Spinal cord (tissue), 10 donors: Measurements from ENCODE around the gene VMP1. TPM values are rescaled to one million over a fixed set of nuclear protein-coding genes. Genes with fewer than 3 reads are reported as not detected.
"Not testable (repeated sequence)": the region's sequence is repeated elsewhere in the genome, so short reads cannot be mapped to it uniquely, and the experiment has no call there.

Experiments
- DNase-seq, 6 donors: peaks; one replicate each; pipeline versions ENCODE4 v3.0.0 to v3.0.0-alpha.2; 2013 to 2015; ENCODE audit warnings: low spot score in 6 of 6, low read depth in 4 of 6
- H3K27ac ChIP-seq: one replicate; pipeline ENCODE4 v1.5.1; 2013; ENCODE audit warnings: low read depth, low read length, control low read depth
- H3K27me3 ChIP-seq: one replicate; pipeline ENCODE4 v1.6.1; 2013; ENCODE audit warnings: low read length; ENCODE audit not compliant: control insufficient read depth, insufficient read depth
- H3K36me3 ChIP-seq: one replicate; pipeline ENCODE4 v1.6.1; 2013; ENCODE audit warnings: low read length; ENCODE audit not compliant: control insufficient read depth, insufficient read depth
- H3K4me1 ChIP-seq: one replicate; pipeline ENCODE4 v1.6.1; 2013; ENCODE audit warnings: low read length; ENCODE audit not compliant: control insufficient read depth, insufficient read depth
- H3K4me3 ChIP-seq: one replicate; pipeline ENCODE4 v1.5.1; 2013; ENCODE audit warnings: low read depth, low read length, control low read depth
- H3K9me3 ChIP-seq: one replicate; pipeline ENCODE4 v1.6.1; 2013; ENCODE audit warnings: low read length; ENCODE audit not compliant: control insufficient read depth, insufficient read depth
- WGBS: methylation state at CpG from one replicate; pipeline ENCODE4 v1.1.5; 2013; ENCODE audit warnings: missing lambda C conversion rate; ENCODE audit not compliant: insufficient coverage; 5-methylcytosine and 5-hydroxymethylcytosine counted together
- polyA plus RNA-seq, 2 donors: library from polyadenylated mRNA; unstranded; fragments of 120-200 nt; gene quantifications; one replicate each; pipeline ENCODE4 v1.2.1, GENCODE V29; 2013; ENCODE audit not compliant: insufficient read length in 2 of 2
- total RNA-seq, 2 donors: library from RNA; depleted of rRNA in 1 of 2; stranded (reverse); fragments of 120-200 nt in 1 of 2; fragments of >200 nt in 1 of 2; gene quantifications; one replicate each; pipeline versions ENCODE4 v1.2.3 to v1.2.4, GENCODE V29; 2013 to 2014
- donor health status: healthy.

The VMP1 gene
- total and polyA plus RNA-seq, 4 donors: 89.4 to 227 (median 95.9) TPM

GRCh38 chr17:59779521-59779920 lies 72.1 kb downstream of the VMP1 start:
- DNase-seq: no peak
- no peak overlapping the region for H3K27ac ChIP-seq
- no peaks in the 10 kb centered on the region for H3K4me1 ChIP-seq
- H3K4me3 ChIP-seq: no peak overlapping the region
- H3K36me3 ChIP-seq: peaks cover 18% of the 10 kb centered on the region
- H3K9me3 ChIP-seq: peaks cover 4% of the 10 kb centered on the region
- no CpG with 5 or more reads among the region's 1 CpG for WGBS
- no peaks in the 10 kb centered on the region for H3K27me3 ChIP-seq

GRCh38 chr17:59780548-59780947 lies 73.1 kb downstream of the VMP1 start:
- H3K27ac ChIP-seq, H3K27me3 ChIP-seq, H3K9me3 ChIP-seq, H3K4me1 ChIP-seq, H3K4me3 ChIP-seq, H3K36me3 ChIP-seq, DNase-seq: not testable (repeated sequence)
- no CpG with 5 or more reads among the region's 6 CpGs for WGBS

- H3K27me3 ChIP-seq: no peaks in the 10 kb centered on the region
- H3K36me3 ChIP-seq: peaks cover 3% of the 10 kb centered on the region
- H3K4me3 ChIP-seq: no peak overlapping the region
- WGBS: 84% methylated on average over 3 of the region's 5 CpGs
- H3K4me1 ChIP-seq: no peaks in the 10 kb centered on the region
- no peak overlapping the region for H3K27ac ChIP-seq
- no peaks in the 10 kb centered on the region for H3K9me3 ChIP-seq
- DNase-seq: no peak
Observed at GRCh38 chr17:59783221-59784047, 76.0 kb downstream of the VMP1 start.

GRCh38 chr17:59785091-59785799 lies 77.8 kb downstream of the VMP1 start:
- no peaks in the 10 kb centered on the region for H3K9me3 ChIP-seq
- no peaks in the 10 kb centered on the region for H3K27me3 ChIP-seq
- no peaks in the 10 kb centered on the region for H3K4me1 ChIP-seq
- 89% methylated on average over 3 of the region's 8 CpGs for WGBS
- DNase-seq: no peak
- peaks cover 1% of the 10 kb centered on the region for H3K36me3 ChIP-seq
- H3K27ac ChIP-seq: no peak overlapping the region
- H3K4me3 ChIP-seq: no peak overlapping the region

GRCh38 chr17:59786213-59786535 lies 78.7 kb downstream of the VMP1 start:
- no peak overlapping the region for H3K4me3 ChIP-seq
- no CpG with 5 or more reads among the region's 2 CpGs for WGBS
- no peaks in the 10 kb centered on the region for H3K27me3 ChIP-seq
- no peak for DNase-seq
- no peaks in the 10 kb centered on the region for H3K9me3 ChIP-seq
- peak overlapping the region; percentile 57 for H3K27ac ChIP-seq
- no peaks in the 10 kb centered on the region for H3K36me3 ChIP-seq
- no peaks in the 10 kb centered on the region for H3K4me1 ChIP-seq

- Histone ChIP-seq H3K4me3 (no peak overlapping the region), H3K4me1 (no peaks in the 10 kb centered on the region), H3K27ac (peak overlapping the region; percentile 57), H3K27me3 (no peaks in the 10 kb centered on the region), H3K9me3 (no peaks in the 10 kb centered on the region), H3K36me3 (no peaks in the 10 kb centered on the region)
- WGBS: 39% methylated on average over 2 of the region's 8 CpGs
- DNase-seq: peak in 5 of 6 donors; percentile 7 to 82 (median 17)
Observed at GRCh38 chr17:59786536-59787319, 79.3 kb downstream of the VMP1 start.

- H3K9me3 ChIP-seq, H3K4me3 ChIP-seq, H3K36me3 ChIP-seq, DNase-seq, H3K27me3 ChIP-seq, H3K4me1 ChIP-seq, H3K27ac ChIP-seq: not testable (repeated sequence)
- WGBS: 100% methylated on average over 2 of the region's 8 CpGs
Observed at GRCh38 chr17:59789849-59790248, 82.4 kb downstream of the VMP1 start.

GRCh38 chr17:59790418-59790817 lies 83.0 kb downstream of the VMP1 start:
- H3K36me3 ChIP-seq, H3K4me3 ChIP-seq, H3K27me3 ChIP-seq, H3K27ac ChIP-seq, H3K9me3 ChIP-seq, DNase-seq, H3K4me1 ChIP-seq: not testable (repeated sequence)
- WGBS: 95% methylated on average over 2 of the region's 6 CpGs

GRCh38 chr17:59790910-59791309 lies 83.5 kb downstream of the VMP1 start:
- Histone ChIP-seq H3K27me3 (no peaks in the 10 kb centered on the region), H3K36me3 (peaks cover 2% of the 10 kb centered on the region), H3K9me3 (no peaks in the 10 kb centered on the region), H3K27ac (no peak overlapping the region), H3K4me1 (no peaks in the 10 kb centered on the region), H3K4me3 (no peak overlapping the region)
- 100% methylated on average over 1 of the region's 4 CpGs for WGBS
- DNase-seq: no peak
